Pulmonary artery endothelial cell (primary cell): Measurements from ENCODE around the gene CST1. TPM values are rescaled to one million over a fixed set of nuclear protein-coding genes. Genes with fewer than 3 reads are reported as not detected.

Experiments
- DNase-seq: peaks from one replicate; pipeline ENCODE4 v3.0.0-alpha.2; 2011; ENCODE audit warnings: low read depth, low spot score
- total RNA-seq: library from RNA; depleted of rRNA; stranded (reverse); fragments of >200 nt; gene quantifications from 2 replicates; pipeline ENCODE4 v1.2.3, GENCODE V29; 2014

The CST1 gene
- total RNA-seq, 1 donor from 2014 or later, result 0.26 TPM

GRCh38 chr20:23710771-23711170, 40.0 kb downstream of the CST1 start:
- no peak for DNase-seq

- no peak for DNase-seq
These were observed 44.8 kb downstream of the CST1 start for GRCh38 chr20:23705895-23706294.

DNA sequence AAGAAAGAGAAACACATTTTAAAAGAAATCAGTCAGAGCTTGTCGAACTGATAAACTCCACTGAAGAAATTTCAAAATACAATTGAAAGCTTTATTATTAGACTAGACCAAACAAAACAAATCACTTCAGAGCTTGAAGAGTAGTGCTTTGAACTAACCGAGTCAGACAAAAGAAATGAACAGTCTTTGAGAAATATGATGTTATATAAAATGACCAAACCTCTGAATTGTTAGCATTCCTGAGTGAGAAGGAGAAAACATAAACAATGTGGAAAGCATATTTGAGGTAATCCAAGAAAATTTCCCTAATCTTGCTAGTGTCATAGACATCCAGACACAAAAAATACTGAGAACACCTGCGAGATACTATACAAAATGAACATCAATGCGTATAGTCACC, 48.7 kb downstream of the CST1 start:
- no peak for DNase-seq

DNA sequence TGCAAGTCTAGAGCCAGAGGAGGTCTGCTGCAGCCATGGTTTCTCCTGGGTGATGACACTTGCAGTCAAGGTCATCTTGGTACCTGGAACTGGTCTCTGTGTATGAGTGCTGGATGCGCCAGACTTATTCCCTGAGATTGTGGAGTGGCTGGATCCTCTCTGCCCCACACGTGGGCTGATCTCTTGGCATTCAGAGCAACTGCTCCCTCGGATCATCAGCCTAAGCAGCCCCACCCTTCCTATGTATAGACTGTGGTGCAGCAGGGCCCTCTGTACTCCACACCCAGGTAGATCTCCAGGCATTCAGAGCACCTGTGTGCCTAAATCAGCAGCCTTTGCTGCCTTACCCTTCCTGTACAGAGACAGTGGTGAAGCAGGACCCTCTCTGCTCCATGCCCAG, 49.8 kb downstream of the CST1 start:
- DNase-seq, result no peak

- DNase-seq, result no peak
These were observed 52.8 kb downstream of the CST1 start for GRCh38 chr20:23697947-23698346.

Other genes starting within 250 kb of the CST1 start
- gene CST9L, start 182.5 kb downstream of the CST1 start, total RNA-seq, result not detected in 2 replicates
- not detected in 2 replicates for gene CST9, start 145.0 kb downstream of the CST1 start, total RNA-seq
- gene CST3, start 113.0 kb downstream of the CST1 start, total RNA-seq, result 132 and 163 TPM in 2 replicates
- gene CST4, start 61.9 kb downstream of the CST1 start, total RNA-seq, result not detected in 2 replicates
- gene CST2, start 75.8 kb upstream of the CST1 start, total RNA-seq, result not detected in 2 replicates
- not detected in 2 replicates for gene CST5, start 128.8 kb upstream of the CST1 start, total RNA-seq
- not detected in 2 replicates for gene GGTLC1, start 237.8 kb upstream of the CST1 start, total RNA-seq